HS-27A (cell line): ENCODE data around the gene TCP11L1.
"Not testable (repeated sequence)": the region's sequence is repeated elsewhere in the genome, so short reads cannot be mapped to it uniquely, and the experiment has no call there.

Experiments used
- DNase-seq: peaks from one replicate; pipeline ENCODE4 v3.0.0-alpha.2; 2012; ENCODE audit warnings: low read depth, missing footprints

TCP11L1 gene

DNA sequence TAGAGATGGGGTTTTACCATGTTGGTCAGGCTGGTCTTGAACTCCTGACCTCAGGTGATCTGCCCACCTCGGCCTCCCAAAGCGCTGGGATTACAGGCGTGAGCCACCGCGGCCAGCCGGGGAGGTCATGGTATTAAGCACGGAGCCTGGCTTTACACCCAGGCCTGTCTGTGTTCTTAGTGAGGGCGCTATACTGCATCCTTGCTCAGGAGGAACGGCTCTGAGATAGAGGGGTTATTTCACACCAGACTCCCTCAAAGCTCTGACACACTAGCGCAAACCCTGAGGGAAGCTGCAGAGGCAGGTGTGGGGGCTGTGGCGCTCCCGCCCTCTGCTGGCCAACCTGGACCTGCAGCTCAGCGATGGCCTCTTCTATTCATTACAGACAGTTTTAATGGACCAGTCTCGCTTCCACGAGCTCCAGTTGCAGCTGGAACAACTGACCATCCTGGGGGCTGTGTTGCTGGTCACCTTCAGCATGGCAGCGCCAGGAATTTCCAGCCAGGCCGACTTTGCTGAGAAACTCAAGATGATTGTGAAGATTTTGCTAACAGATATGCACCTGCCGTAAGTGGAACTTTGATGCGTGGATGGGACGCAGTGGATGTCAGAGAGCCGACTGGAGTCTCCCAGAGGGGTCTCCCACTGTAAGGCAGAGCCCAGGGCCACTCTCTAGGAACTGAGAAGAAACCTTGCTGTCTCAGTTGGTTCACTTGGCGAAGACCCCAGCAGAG, 26.2 kb downstream of the TCP11L1 start:
- DNase-seq = no peak

- no peak for DNase-seq
Observed at GRCh38 chr11:33067294-33067693, 27.9 kb downstream of the TCP11L1 start.

GRCh38 chr11:33068611-33069340, 29.4 kb downstream of the TCP11L1 start:
- DNase-seq = no peak

- no peak for DNase-seq
Observed at GRCh38 chr11:33072465-33072864, 33.1 kb downstream of the TCP11L1 start.

GRCh38 chr11:33083918-33084317, 44.5 kb downstream of the TCP11L1 start:
- DNase-seq = no peak

DNA sequence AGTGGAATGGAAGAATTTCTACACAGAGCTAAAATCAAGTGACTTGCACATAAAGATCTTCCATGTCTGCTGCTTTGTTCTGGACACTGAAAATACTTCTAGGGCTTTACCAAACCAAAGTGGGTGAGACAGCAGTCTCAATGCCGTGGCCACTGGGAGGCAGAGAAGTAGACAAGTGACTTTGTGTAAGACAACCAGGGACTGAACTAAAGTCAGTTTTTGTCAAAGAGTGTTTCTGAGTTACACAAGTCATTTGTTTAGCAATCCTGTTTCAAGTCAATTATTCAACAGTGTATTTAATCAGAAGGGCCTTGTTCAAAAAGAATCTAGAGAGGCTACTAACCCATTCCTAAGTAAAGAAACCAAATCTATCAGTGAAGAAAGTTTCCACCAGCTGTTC, 46.6 kb downstream of the TCP11L1 start:
- DNase-seq = no peak

DNA sequence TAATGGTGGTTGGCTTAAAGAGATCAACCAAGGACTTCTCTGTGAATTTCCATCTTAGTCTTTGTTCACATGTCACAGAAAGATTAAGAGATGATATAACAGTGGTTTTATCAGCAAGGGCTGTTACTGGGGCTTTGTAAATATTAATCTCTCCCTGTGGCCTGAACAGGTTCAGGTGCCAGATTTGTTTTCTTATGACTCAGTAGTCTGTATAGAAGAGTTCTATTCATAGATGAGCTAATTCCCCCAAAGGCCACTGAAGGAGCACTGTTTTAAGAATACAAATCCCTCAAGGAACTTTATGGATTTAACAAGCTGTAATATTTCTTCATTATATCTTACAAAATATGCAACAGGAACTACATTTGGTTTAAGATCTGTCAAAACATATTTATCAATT, 50.4 kb downstream of the TCP11L1 start:
- DNase-seq = no peak

- DNase-seq = no peak
Observed at GRCh38 chr11:33094157-33094556, 54.8 kb downstream of the TCP11L1 start.

GRCh38 chr11:33103836-33104235, 64.5 kb downstream of the TCP11L1 start:
- DNase-seq = no peak

- DNase-seq = no peak
Observed at GRCh38 chr11:33109294-33109895, 70.0 kb downstream of the TCP11L1 start.

DNA sequence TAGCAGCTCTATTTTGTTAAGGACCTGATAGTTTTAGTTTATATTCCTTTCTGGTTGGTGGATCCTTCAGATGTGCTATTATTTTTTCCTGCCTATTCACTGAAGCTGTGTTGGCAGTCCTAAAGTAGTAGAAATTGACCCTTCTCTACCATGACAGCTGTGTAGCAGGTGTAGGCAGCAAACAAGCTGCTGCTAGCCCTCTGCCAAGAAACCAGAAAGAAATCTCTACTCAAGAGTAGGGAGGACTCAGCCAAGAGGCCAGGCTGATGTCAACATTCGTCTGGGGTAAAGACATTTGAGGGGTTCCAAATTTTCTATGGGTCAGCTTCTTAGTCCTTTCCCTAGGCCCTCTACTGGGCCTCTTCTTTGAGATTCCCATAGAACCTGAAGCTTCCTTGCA, 70.7 kb downstream of the TCP11L1 start:
- DNase-seq = no peak

- DNase-seq = no peak
Observed at GRCh38 chr11:33116535-33116934, 77.2 kb downstream of the TCP11L1 start.

- not testable (repeated sequence) for DNase-seq
Observed at GRCh38 chr11:33122696-33123095, 83.3 kb downstream of the TCP11L1 start.
